Peyer's patch (tissue), 4 donors: Measurements from ENCODE around the gene ZNF613.

Source experiments
- POLR2A ChIP-seq, 2 donors: fragments of 450-650 bp; IDR thresholded peaks; one replicate each; pipeline ENCODE4 v1.5.1; 2017; ENCODE audit warnings: antibody characterized with exemption in 2 of 2, mild to moderate bottlenecking in 2 of 2, moderate library complexity in 2 of 2
- TF ChIP-seq, protein P1 (sequence below), 6 experiments: fragments of 450-650 bp in 4 of 6; fragments of 200-600 bp in 2 of 6; sonication (generic) in 1 of 6; IDR thresholded peaks; one replicate each; pipeline ENCODE4 v1.5.1; 2017 to 2019; ENCODE audit warnings: antibody characterized with exemption in 6 of 6, mild to moderate bottlenecking in 3 of 6, moderate library complexity in 1 of 6

DNA sequence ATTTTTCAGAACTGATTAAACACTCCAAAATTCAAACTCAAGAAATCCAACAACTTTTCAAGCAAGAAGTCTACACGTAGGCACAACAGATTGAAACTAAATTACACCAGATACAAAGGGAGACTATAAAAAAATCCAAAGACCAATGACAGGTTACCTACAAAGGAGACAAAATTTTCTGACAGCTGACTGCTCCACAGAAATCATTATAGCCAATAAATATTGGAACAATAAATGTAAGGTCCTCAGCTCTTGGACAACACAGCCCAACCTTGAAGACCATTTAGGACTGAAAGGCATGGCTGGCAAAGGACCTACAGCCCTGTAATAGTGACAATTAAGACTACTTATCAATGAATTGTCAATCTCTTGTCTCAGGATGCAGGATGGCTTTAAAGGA lies 43.4 kb downstream of the ZNF613 start:
- TF ChIP-seq, protein P1, sequence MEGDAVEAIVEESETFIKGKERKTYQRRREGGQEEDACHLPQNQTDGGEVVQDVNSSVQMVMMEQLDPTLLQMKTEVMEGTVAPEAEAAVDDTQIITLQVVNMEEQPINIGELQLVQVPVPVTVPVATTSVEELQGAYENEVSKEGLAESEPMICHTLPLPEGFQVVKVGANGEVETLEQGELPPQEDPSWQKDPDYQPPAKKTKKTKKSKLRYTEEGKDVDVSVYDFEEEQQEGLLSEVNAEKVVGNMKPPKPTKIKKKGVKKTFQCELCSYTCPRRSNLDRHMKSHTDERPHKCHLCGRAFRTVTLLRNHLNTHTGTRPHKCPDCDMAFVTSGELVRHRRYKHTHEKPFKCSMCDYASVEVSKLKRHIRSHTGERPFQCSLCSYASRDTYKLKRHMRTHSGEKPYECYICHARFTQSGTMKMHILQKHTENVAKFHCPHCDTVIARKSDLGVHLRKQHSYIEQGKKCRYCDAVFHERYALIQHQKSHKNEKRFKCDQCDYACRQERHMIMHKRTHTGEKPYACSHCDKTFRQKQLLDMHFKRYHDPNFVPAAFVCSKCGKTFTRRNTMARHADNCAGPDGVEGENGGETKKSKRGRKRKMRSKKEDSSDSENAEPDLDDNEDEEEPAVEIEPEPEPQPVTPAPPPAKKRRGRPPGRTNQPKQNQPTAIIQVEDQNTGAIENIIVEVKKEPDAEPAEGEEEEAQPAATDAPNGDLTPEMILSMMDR (IDR thresholded peaks at IDR 0.05) = no peak
- TF ChIP-seq POLR2A (IDR thresholded peaks at IDR 0.05) = no peak
